ENCODE results near the gene SPRR2F.

SPRR2F gene

DNA sequence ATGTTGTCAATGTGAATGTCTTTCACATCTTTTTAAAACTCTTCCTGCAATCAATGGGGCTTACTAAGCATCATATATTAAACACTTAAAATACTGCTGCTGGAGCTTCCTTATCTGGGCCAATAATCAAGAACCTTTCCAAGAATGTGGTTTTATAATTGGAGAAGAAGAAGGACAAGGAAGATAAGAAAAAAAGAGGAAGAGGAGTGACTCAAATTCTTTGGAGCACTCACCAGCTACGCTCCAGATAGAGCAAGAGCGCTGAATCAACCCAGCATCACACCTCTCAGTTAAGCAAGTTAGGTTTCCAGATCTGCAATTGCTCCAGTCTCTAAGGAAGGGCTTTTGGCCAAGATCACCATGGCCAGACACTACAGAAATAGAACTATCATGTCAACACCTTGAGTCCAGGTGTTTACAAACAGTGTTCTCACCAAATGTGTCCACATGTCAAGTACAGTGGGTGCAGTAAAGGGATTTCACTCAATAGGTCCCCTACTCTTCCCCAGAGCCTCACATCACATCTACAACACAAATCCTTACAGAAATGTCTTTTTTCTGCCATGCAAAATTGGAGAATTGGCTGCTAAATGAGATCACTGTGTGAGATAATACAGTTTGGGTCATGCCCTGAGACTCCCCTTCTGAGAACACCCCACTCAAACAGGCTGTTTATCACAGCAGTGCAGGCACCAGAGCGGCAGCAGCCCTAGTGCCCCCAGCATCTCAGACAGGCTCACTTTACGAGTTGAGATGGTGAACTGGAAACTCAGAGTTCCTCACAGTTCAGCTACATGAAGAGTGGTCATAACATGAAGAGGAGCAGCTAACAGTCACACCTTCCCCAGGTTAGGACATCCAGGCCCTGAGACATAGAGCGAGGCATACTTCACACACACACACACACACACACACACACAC is 40.2 kb downstream of the SPRR2F start:
- DNase-seq (ENCODE audit: low spot score) = no peak

DNA sequence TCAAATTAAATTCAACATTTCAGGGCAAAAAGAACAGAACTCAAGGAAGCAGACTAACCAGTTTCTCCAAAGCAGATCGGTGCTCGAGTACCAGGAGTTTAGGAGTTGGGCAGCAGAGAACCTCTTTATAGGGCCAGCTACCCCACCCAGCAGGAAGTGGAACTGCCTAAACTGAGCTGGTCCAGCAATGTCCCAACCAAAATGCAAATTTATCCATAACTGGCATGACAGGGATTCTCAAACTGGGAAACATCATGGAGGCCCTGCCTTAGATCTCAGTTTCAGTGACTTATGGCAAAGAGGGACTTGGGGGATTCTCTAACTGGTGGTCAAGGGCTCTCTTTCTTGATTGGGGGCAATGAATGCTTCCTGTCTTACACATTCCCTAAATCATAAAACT is 41.8 kb downstream of the SPRR2F start, which contains the start of gene SPRR2B:
Gene SPRR2B, minus strand, starts transcription at position 101 of the 400 bp plus-strand sequence. CDS start 772 bp downstream, outside the sequence.
- no peak for DNase-seq (ENCODE audit: low spot score)

DNA sequence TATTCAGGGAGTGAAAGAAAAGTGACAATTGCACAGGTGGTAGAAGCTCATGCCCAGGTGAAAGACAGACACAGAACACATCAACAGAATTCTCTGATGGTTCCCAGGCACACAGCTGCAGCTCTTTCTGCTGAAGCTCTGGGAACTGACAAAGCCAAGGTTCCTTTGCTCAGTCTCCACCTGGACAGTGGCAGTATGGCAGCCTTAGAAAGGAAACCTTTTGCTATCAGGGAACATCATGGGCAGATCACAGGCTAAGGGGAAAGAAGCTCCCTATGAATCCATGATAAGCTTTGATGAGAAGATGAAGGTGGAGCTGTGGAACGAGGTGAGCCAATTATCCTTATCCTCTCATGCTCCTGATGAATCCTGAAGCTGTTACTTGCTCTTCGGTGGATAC is 43.1 kb downstream of the SPRR2F start:
- no peak for DNase-seq (ENCODE audit: low spot score)

Data from kidney tubule cell (primary cell).